Hematopoietic multipotent progenitor cell treated with erythropoietin and hydrocortisone succinate and interleukin-3 and kit ligand, for 15 days (in vitro differentiated cells): ENCODE results near the gene SRSF12.

Experiments
- DNase-seq: peaks from one replicate; pipeline ENCODE4 v3.0.0-alpha.2; 2015; ENCODE audit warnings: low spot score

SRSF12 gene

GRCh38 chr6:89117211-89118108 is at the start of gene SRSF12:
Gene SRSF12, minus strand, starts transcription at chr6:89118071. Its CDS starts 184 bp downstream, at chr6:89117887.
- no peak for DNase-seq

- no peak for DNase-seq
Observed at GRCh38 chr6:89162047-89162371, 44.1 kb upstream of the SRSF12 start.

- DNase-seq, result no peak
Observed at GRCh38 chr6:89161326-89162046, 43.6 kb upstream of the SRSF12 start.

DNA sequence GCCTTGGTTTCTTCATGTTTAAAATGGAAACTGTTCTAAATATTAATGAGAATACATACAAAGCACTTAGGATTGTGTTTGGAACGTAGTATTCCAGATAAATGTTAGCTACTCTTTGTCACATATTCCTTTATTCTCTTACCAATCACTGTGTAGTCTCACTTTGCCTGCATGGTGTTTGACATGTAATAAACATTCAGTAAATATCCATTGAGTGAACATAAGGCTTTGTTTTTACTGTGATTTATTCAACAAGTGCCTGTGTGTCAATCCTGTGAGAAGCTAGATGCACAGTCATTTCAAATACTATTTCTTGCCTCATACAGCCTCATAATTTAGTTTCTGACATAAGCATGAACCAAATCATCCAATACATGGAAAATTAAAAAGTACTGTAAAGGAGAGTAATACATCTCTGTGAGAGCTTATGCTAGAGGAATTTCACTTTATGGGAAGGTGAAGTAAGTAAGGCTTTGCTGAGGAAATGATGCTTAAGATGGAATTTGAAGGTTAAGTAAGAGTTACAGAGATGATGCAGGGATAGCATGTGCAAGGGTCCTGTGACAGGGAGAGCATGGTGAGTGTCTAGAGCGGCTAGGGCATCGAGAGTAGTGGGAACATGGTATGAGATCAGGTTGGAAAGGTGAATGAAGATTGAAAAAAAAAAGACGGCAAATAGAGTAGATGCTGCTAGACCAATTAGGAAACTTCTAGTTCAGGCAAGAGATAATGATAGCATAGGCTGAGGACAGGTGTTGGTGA is 42.6 kb upstream of the SRSF12 start:
- no peak for DNase-seq

DNA sequence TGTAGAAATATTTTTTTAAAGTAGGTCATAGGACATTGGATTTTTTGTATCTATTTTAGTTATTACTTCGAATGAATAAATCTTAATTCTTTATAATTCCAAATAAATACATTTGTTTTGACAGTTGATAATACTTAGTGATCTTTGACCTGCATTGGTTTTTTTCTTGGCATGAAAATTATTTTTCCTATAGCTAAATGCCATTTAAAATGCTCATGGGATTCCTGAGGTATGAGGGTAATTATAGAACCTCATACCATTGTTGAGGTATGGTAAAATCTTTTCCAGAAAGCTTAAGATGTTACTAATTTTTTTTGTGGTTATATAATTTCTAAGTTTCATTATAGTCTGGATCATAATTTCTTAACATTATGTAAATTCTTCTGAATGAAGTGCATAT is 36.3 kb upstream of the SRSF12 start:
- DNase-seq, result no peak

- no peak for DNase-seq
Observed at GRCh38 chr6:89148016-89148750, 30.3 kb upstream of the SRSF12 start.

DNA sequence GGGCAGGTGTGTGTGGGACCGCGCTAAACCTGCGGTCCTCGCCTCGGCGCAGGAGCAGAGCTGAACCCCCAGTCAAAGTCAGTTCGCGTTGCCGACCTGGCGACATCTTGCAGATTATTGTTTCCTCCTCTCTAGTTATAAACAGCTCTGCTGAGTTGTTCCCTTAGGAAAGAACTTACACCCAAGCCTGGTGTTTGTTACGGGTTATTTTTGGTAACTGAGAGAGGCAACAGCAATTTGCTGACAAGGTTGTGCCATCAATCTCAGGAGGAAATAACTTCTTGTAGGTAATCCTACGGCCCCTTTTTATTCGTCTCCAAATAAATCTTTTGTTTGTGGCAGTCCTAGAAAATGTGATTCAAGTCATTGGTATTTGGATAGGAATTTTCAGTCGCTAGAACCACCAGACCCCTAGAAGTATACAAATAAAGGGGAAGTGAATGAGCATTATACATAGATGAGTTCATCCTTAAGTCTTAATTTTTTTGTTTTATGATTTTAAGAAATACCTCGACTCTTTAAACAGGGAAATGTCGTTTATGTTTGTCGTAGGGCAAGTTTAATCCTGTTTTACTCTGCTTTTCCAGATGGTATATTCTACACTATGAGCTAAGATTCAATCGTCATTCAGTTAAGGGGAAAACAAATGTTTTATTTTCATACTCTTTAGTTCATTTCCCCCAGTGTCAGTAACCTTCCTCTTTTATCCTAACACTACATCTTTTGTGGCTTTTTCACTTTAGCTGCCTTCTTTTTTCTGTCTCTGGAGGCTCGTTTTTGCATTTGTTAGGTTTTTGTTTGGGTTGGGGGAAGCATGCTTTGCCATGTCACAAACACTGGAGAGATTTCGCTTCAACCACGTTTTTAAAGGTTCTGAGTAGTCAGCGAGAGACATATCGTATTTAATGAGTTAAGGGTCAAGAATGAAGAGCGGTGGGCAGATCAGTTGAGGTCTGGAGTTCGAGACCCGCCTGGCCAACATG is 29.1 kb upstream of the SRSF12 start:
- DNase-seq, result no peak

DNA sequence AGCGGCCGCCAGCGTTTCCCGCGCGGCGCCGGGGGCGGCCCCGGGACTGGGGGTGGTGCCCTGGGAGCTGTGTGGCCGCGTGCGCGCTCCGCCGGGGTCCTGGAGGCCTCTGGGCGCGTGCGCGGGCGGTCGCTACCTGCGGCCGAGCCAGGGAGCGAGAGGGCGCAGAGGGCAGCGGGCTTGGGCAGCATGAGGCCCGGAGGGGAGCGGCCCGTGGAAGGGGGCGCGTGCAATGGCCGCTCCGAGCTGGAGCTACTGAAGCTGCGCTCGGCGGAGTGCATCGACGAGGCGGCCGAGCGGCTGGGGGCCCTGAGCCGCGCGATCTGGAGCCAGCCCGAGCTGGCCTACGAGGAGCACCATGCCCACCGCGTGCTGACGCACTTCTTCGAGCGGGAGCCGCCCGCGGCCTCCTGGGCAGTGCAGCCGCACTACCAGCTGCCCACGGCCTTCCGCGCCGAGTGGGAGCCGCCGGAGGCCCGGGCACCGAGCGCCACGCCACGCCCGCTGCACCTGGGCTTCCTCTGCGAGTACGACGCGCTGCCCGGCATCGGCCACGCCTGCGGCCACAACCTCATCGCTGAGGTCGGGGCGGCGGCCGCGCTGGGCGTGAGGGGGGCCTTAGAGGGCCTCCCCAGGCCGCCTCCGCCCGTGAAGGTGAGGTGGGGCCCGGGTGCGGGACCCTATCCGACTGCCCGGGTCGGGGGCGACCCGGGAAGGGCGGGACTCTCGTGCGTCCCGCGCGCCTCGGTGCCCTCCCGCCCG is 28.3 kb upstream of the SRSF12 start, which contains the start of gene PM20D2:
TSS of gene PM20D2 (plus strand) at position 100 of the 762 bp plus-strand sequence. CDS start at position 190, 90 bp downstream.
- DNase-seq, result peak; percentile 12

GRCh38 chr6:89145091-89145955 is 27.5 kb upstream of the SRSF12 start:
- no peak for DNase-seq

- DNase-seq, result no peak
Observed at GRCh38 chr6:89144354-89144906, 26.6 kb upstream of the SRSF12 start.

GRCh38 chr6:89140347-89141156 is 22.7 kb upstream of the SRSF12 start:
- no peak for DNase-seq

GRCh38 chr6:89139509-89140346 is 21.9 kb upstream of the SRSF12 start:
- no peak for DNase-seq

DNA sequence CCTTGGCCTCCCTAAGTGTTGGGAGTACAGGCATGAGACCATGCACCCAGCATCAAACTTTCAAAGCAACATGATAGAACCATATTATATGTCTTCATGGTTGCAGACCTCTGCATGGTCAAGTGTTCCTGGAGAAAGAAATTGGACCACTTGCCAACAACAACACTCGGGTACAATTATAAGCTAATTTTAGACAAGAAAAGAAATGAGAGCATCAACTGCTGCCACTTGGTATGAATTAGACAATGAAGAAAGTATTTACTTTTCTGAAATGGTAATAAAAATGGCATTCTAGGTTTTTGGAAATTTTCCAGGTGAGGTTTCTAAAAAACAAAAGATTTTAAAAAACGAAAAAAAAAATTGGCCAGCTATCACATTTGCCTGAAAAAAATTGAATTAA is 20.3 kb upstream of the SRSF12 start:
- DNase-seq, result no peak

GRCh38 chr6:89134723-89135122 is 16.9 kb upstream of the SRSF12 start:
- DNase-seq, result no peak

- DNase-seq, result no peak
Observed at GRCh38 chr6:89133981-89134380, 16.1 kb upstream of the SRSF12 start.

GRCh38 chr6:89132057-89132456 is 14.2 kb upstream of the SRSF12 start:
- DNase-seq, result no peak

DNA sequence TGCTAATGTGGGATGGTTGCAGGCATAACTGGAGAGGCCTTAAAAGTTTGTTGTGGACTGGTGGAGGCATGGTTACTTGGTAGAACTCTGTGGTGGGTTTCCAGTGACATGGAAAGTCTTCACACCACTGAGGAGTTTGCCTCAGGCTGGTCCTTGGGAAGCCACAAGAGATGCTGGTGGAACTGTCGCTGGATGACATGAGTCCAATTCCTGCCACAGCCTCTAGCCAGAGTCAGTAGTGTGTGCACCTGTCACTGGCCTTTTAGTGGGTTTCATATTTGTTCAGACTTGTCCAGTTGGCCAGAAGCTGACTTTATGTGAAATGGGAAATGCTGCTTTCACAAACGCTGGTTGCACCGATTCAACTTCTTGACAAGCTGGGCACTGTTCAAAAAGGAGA is 13.7 kb upstream of the SRSF12 start:
- DNase-seq, result no peak
